H1 (cell line): ENCODE data around the gene FBN2. TPM values are rescaled to one million over a fixed set of nuclear protein-coding genes. Genes with fewer than 3 reads are reported as not detected.

Experiments
- CTCF ChIA-PET: fragments of 300-600 bp; sonication (Branson Sonifier 250); formaldehyde crosslinking; loops from one replicate; lab custom pipeline; 2021; ENCODE audit not compliant: partially characterized antibody; lab: Charles Lee
- POLR2A ChIA-PET: fragments of 300-600 bp; sonication (Branson Sonifier 250); formaldehyde crosslinking; loops from one replicate; lab custom pipeline; 2021; ENCODE audit warnings: inconsistent platforms; ENCODE audit not compliant: partially characterized antibody; lab: Charles Lee
- DNase-seq, 2 experiments: peaks; one replicate each; pipeline versions ENCODE4 v3.0.0 to v3.0.0-alpha.2; 2010 to 2022; ENCODE audit warnings: low spot score in 2 of 2, low read depth in 1 of 2, mixed read lengths in 1 of 2
- FAIRE-seq: peaks from 2 replicates; lab custom pipeline; 2011; peaks lifted over from hg19 to GRCh38; lab: Jason Lieb, UNC
- H2AFZ ChIP-seq: 2 replicates; pipeline ENCODE4 v1.8.1; 2012; ENCODE audit warnings: low read length, inconsistent platforms
- H2AK5ac ChIP-seq: 2 replicates; pipeline ENCODE4 v1.6.1; 2013; ENCODE audit warnings: low read depth, low read length
- H2BK120ac ChIP-seq: replicated peaks from 2 replicates; pipeline ENCODE3; 2013; ENCODE audit warnings: low read depth, low read length, inconsistent platforms
- H2BK12ac ChIP-seq: 2 replicates; pipeline ENCODE4 v1.6.1; 2013; ENCODE audit warnings: low read depth, low read length
- H2BK15ac ChIP-seq: 2 replicates; pipeline ENCODE4 v1.6.1; 2013; ENCODE audit warnings: low read length
- H2BK20ac ChIP-seq: 2 replicates; pipeline ENCODE4 v1.6.1; 2013; ENCODE audit warnings: low read length
- H2BK5ac ChIP-seq: 2 replicates; pipeline ENCODE4 v1.6.1; 2013; ENCODE audit warnings: low read depth, low read length
- H3K14ac ChIP-seq: 2 replicates; pipeline ENCODE4 v1.6.1; 2013; ENCODE audit warnings: inconsistent platforms; ENCODE audit not compliant: insufficient read length
- H3K18ac ChIP-seq: 2 replicates; pipeline ENCODE4 v1.6.1; 2013; ENCODE audit warnings: low read length; ENCODE audit errors: extremely low read depth
- H3K23ac ChIP-seq: 2 replicates; pipeline ENCODE4 v1.6.1; 2013; ENCODE audit warnings: inconsistent platforms; ENCODE audit not compliant: insufficient read length
- H3K23me2 ChIP-seq: 2 replicates; pipeline ENCODE4 v1.6.1; 2013; ENCODE audit warnings: low read depth, low read length
- H3K27ac ChIP-seq: 2 replicates; pipeline ENCODE4 v1.6.1; 2011; ENCODE audit warnings: low read depth, low read length, inconsistent platforms
- H3K27me3 ChIP-seq, 4 experiments: replicated peaks in 1 of 4; 1 replicate in 1 of 4; 2 replicates in 3 of 4; pipeline versions ENCODE4 v1.6.1 to v1.8.1; 2011 to 2013; ENCODE audit warnings: low read length in 3 of 4, mild to moderate bottlenecking in 3 of 4, inconsistent platforms in 2 of 4, mixed read lengths in 2 of 4, moderate library complexity in 1 of 4; ENCODE audit not compliant: control insufficient read depth in 3 of 4, insufficient read depth in 3 of 4; ENCODE audit errors: extremely low read depth in 1 of 4
- H3K36me3 ChIP-seq, 4 experiments: 2 replicates each; pipeline versions ENCODE4 v1.6.1 to v1.8.1; 2011 to 2013; ENCODE audit warnings: mild to moderate bottlenecking in 4 of 4, low read length in 3 of 4, moderate library complexity in 2 of 4, control low read depth in 1 of 4, inconsistent platforms in 1 of 4; ENCODE audit not compliant: insufficient read depth in 4 of 4, control insufficient read depth in 2 of 4
- H3K4ac ChIP-seq: replicated peaks from 2 replicates; pipeline ENCODE3; 2013; ENCODE audit warnings: low read length, low read depth, mixed read lengths, inconsistent platforms; ENCODE audit not compliant: insufficient read length
- H3K4me1 ChIP-seq, 4 experiments: replicated peaks in 1 of 4; 1 replicate in 1 of 4; 2 replicates in 3 of 4; pipeline versions ENCODE4 v1.6.1 to v1.8.1; 2011 to 2013; ENCODE audit warnings: low read length in 3 of 4, inconsistent platforms in 2 of 4, mixed read lengths in 1 of 4; ENCODE audit not compliant: insufficient read depth in 4 of 4, control insufficient read depth in 3 of 4
- H3K4me2 ChIP-seq, 2 experiments: 2 replicates each; pipeline versions ENCODE4 v1.6.1 to v1.8.1; 2011 to 2013; ENCODE audit warnings: low read depth in 2 of 2, low read length in 2 of 2, control low read depth in 1 of 2, inconsistent platforms in 1 of 2, mild to moderate bottlenecking in 1 of 2; ENCODE audit not compliant: insufficient read depth in 1 of 2
- H3K4me3 ChIP-seq, 4 experiments: fragments of 200-600, 300-600 bp in 1 of 4; sonication (generic), shearing (Covaris generic), sonication (Bioruptor Twin) in 1 of 4; 2 replicates each; pipeline versions ENCODE4 v1.5.1 to v1.8.1; 2011 to 2016; ENCODE audit warnings: low read length in 4 of 4, low read depth in 3 of 4, control low read depth in 2 of 4, inconsistent platforms in 2 of 4, mild to moderate bottlenecking in 2 of 4, mixed read lengths in 1 of 4, moderate library complexity in 1 of 4; ENCODE audit not compliant: insufficient read depth in 2 of 4; ENCODE audit errors: extremely low read depth in 1 of 4
- H3K56ac ChIP-seq: replicated peaks from 2 replicates; pipeline ENCODE3; 2013; ENCODE audit warnings: low read depth, mild to moderate bottlenecking, mixed read lengths, low read length, inconsistent platforms; ENCODE audit not compliant: insufficient read length
- H3K79me1 ChIP-seq: 2 replicates; pipeline ENCODE4 v1.6.1; 2013; ENCODE audit warnings: low read depth, low read length, control low read depth
- H3K79me2 ChIP-seq, 2 experiments: 2 replicates each; pipeline versions ENCODE4 v1.6.1 to v1.8.1; 2012 to 2013; ENCODE audit warnings: low read length in 2 of 2, mild to moderate bottlenecking in 2 of 2, inconsistent platforms in 1 of 2; ENCODE audit not compliant: insufficient read depth in 2 of 2, control insufficient read depth in 1 of 2
- H3K9ac ChIP-seq, 4 experiments: replicated peaks in 1 of 4; 1 replicate in 1 of 4; 2 replicates in 3 of 4; pipeline versions ENCODE4 v1.6.1 to v1.8.1; 2011 to 2013; ENCODE audit warnings: low read depth in 3 of 4, low read length in 3 of 4, control low read depth in 2 of 4, mild to moderate bottlenecking in 2 of 4, moderate library complexity in 2 of 4, inconsistent platforms in 1 of 4; ENCODE audit errors: extremely low read depth in 1 of 4
- H3K9me3 ChIP-seq, 2 experiments: 2 replicates each; pipeline versions ENCODE4 v1.6.1 to v1.8.1; 2012 to 2013; ENCODE audit warnings: mild to moderate bottlenecking in 2 of 2, moderate library complexity in 2 of 2, control low read depth in 1 of 2, inconsistent platforms in 1 of 2, low read depth in 1 of 2, low read length in 1 of 2, mixed read lengths in 1 of 2; ENCODE audit not compliant: insufficient read depth in 2 of 2
- H4K20me1 ChIP-seq, 2 experiments: replicated peaks in 1 of 2; 2 replicates each; pipeline versions ENCODE3 to v1.8.1; 2011 to 2013; ENCODE audit warnings: inconsistent platforms in 2 of 2, low read length in 2 of 2, mild to moderate bottlenecking in 1 of 2; ENCODE audit not compliant: insufficient read depth in 2 of 2, control insufficient read depth in 1 of 2
- H4K5ac ChIP-seq: 2 replicates; pipeline ENCODE4 v1.6.1; 2013; ENCODE audit warnings: low read length, low read depth, mixed read lengths, inconsistent platforms; ENCODE audit not compliant: insufficient read length
- H4K8ac ChIP-seq: 2 replicates; pipeline ENCODE4 v1.8.0; 2013; ENCODE audit warnings: mild to moderate bottlenecking, moderate library complexity, low read length, inconsistent platforms; ENCODE audit not compliant: insufficient read depth; ENCODE audit errors: extremely low read depth
- H4K91ac ChIP-seq: replicated peaks from 2 replicates; pipeline ENCODE3; 2013; ENCODE audit warnings: low read length, mixed read lengths, inconsistent platforms; ENCODE audit not compliant: insufficient read length
- BCL11A ChIP-seq, 2 experiments: IDR thresholded peaks; one replicate each; pipeline ENCODE4 v1.6.1; 2011; ENCODE audit warnings: low read depth in 2 of 2, low read length in 2 of 2, mild to moderate bottlenecking in 2 of 2
- CHD2 ChIP-seq: IDR thresholded peaks from 2 replicates; pipeline ENCODE4 v1.6.1; 2012; ENCODE audit warnings: low read length, improper control_type of control experiment
- EZH2 ChIP-seq: fragments of 200-600 bp; sonication (generic); IDR thresholded peaks from 2 replicates; pipeline ENCODE4 v1.7.1; 2012; ENCODE audit warnings: low read depth, mild to moderate bottlenecking, moderate library complexity, low read length, inconsistent platforms; ENCODE audit not compliant: severe bottlenecking
- FOSL1 ChIP-seq: IDR thresholded peaks from 2 replicates; pipeline ENCODE4 v1.6.1; 2011; ENCODE audit warnings: mild to moderate bottlenecking, low read depth, low read length, moderate library complexity; ENCODE audit not compliant: insufficient read depth
- GABPA ChIP-seq: IDR thresholded peaks from 2 replicates; pipeline ENCODE4 v1.6.1; 2011; ENCODE audit warnings: mild to moderate bottlenecking, low read length, moderate library complexity, borderline replicate concordance; ENCODE audit not compliant: insufficient read depth
- SIRT6 ChIP-seq: IDR thresholded peaks from one replicate; pipeline ENCODE4 v1.7.1; 2012; ENCODE audit warnings: low read length, inconsistent platforms
- SIX5 ChIP-seq: IDR thresholded peaks from 2 replicates; pipeline ENCODE4 v1.6.1; 2011; ENCODE audit warnings: mild to moderate bottlenecking, low read depth, low read length
- TBP ChIP-seq: IDR thresholded peaks from 2 replicates; pipeline ENCODE4 v1.6.1; 2011; ENCODE audit warnings: low read depth, low read length, improper control_type of control experiment
- TEAD4 ChIP-seq: IDR thresholded peaks from 2 replicates; pipeline ENCODE4 v1.6.1; 2012; ENCODE audit warnings: low read depth, low read length, inconsistent platforms, mixed read lengths
- WGBS, 2 experiments: shearing (Covaris generic) in 1 of 2; methylation state at CpG; one replicate each; pipeline versions ENCODE4 v1.1.6 to v1.1.7; 2013 to 2015; ENCODE audit warnings: low lambda C conversion rate in 2 of 2, mixed read lengths in 2 of 2, inconsistent platforms in 1 of 2, low coverage in 1 of 2, missing lambda C conversion rate in 1 of 2; ENCODE audit not compliant: insufficient replicate concordance in 2 of 2, insufficient coverage in 1 of 2, insufficient read length in 1 of 2; ENCODE audit errors: extremely low coverage in 1 of 2, missing lambda C conversion rate in 1 of 2; 5-methylcytosine and 5-hydroxymethylcytosine counted together
- polyA plus RNA-seq, 7 experiments: library from polyadenylated mRNA; depleted of rRNA in 3 of 7; stranded (reverse) in 5 of 7; unstranded in 2 of 7; fragments of >200 nt in 5 of 7; fragments of 200-250 nt in 2 of 7; gene quantifications; 1 replicate in 5 of 7; 2 replicates in 1 of 7; 4 replicates in 1 of 7; pipeline versions ENCODE4 v1.2.1 to v1.2.3, GENCODE V29; 2011 to 2013; ENCODE audit warnings: missing spikeins in 2 of 7, mixed read lengths in 2 of 7
- total RNA-seq: library from RNA; stranded (reverse); fragmentation: NEBNext Ultra II Directional; extraction: Animal tissue kit (Norgen Biotek cat#: 25700); gene quantifications from 2 replicates; pipeline ENCODE4 v1.2.1, GENCODE V29; 2021
- TF ChIP-seq, protein P1 (sequence below): IDR thresholded peaks from 2 replicates; pipeline ENCODE4 v1.6.1; 2012; ENCODE audit warnings: inconsistent platforms

Gene FBN2
- total and polyA plus RNA-seq, 2 of the 8 experiments (the other 6 are each of a cell fraction or from before 2014, with no cell fraction given): 14.1 to 16.3 TPM

DNA sequence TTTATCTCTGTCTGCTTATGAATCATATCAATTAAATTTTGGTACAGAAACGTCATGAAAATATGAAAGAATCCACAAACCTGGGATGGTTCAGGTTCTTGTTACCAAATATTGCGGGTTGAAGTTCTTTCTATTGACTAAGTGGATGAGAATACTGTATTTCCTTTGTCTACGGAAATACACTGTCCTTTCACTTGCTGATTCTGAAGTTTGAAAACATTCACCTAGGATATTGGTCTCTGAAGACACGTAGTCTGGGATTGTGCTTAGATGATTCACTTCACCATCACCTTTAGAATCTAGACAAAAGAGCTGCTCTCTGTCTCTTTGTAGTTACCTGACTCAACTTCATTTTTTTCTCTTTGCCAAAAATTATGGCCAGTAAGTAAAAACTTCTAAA, 222.4 kb downstream of the FBN2 start:
- H3K56ac ChIP-seq: no peak overlapping the region
- no peak overlapping the region for H4K91ac ChIP-seq
- H3K18ac ChIP-seq: no peak overlapping the region
- ChIA-PET POLR2A (no interaction called here), CTCF (no interaction called here)
- no peak overlapping the region for H3K9ac ChIP-seq
- H2BK120ac ChIP-seq: no peak overlapping the region
- H4K5ac ChIP-seq: no peak overlapping the region
- no peaks in the 10 kb centered on the region for H3K23me2 ChIP-seq
- H3K9me3 ChIP-seq: no peaks in the 10 kb centered on the region
- no peak overlapping the region for H3K27ac ChIP-seq
- TF ChIP-seq BCL11A (IDR thresholded peaks at IDR 0.05; ENCODE audit: low read depth in 2 of 2, low read length in 2 of 2) (no peak), CHD2 (no peak), FOSL1 (no peak), SIRT6 (no peak), SIX5 (no peak), TEAD4 (no peak), TBP (no peak), GABPA (no peak), EZH2 (no peak)
- TF ChIP-seq, protein P1, sequence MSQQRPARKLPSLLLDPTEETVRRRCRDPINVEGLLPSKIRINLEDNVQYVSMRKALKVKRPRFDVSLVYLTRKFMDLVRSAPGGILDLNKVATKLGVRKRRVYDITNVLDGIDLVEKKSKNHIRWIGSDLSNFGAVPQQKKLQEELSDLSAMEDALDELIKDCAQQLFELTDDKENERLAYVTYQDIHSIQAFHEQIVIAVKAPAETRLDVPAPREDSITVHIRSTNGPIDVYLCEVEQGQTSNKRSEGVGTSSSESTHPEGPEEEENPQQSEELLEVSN: no peak
- DNase-seq (no peak), FAIRE-seq (no peak)
- H3K4me2 ChIP-seq: no peak overlapping the region
- H2AFZ ChIP-seq: no peak overlapping the region
- no peaks in the 10 kb centered on the region for H3K27me3 ChIP-seq
- 91% methylated on average over 4 of the region's 4 CpGs; no CpG with 5 or more reads in 1 of the 2 experiments for WGBS, 2 experiments
- H2BK12ac ChIP-seq: no peak overlapping the region
- H4K20me1 ChIP-seq: no peaks in the 10 kb centered on the region
- H3K4ac ChIP-seq: no peak overlapping the region
- H2BK20ac ChIP-seq: no peak overlapping the region
- no peak overlapping the region for H3K4me3 ChIP-seq
- no peaks in the 10 kb centered on the region for H3K79me1 ChIP-seq
- no peaks in the 10 kb centered on the region; a peak in 1 of 7 replicates for H3K4me1 ChIP-seq
- H3K79me2 ChIP-seq: no peaks in the 10 kb centered on the region
- H3K36me3 ChIP-seq: no peaks in the 10 kb centered on the region
- H2AK5ac ChIP-seq: no peak overlapping the region
- H4K8ac ChIP-seq: no peak overlapping the region
- no peak overlapping the region for H2BK15ac ChIP-seq
- no peak overlapping the region for H2BK5ac ChIP-seq
- H3K14ac ChIP-seq: no peak overlapping the region
- H3K23ac ChIP-seq: no peak overlapping the region
